Fibroblast of lung (primary cell): ENCODE data around the gene DNAJC3. TPM values are rescaled to one million over a fixed set of nuclear protein-coding genes. Genes with fewer than 3 reads are reported as not detected.
"Not testable (repeated sequence)": the region's sequence is repeated elsewhere in the genome, so short reads cannot be mapped to it uniquely, and the experiment has no call there.

Source experiments
- DNase-seq, 2 donors: peaks; one replicate each; pipeline versions ENCODE4 v3.0.0 to v3.0.0-alpha.2; 2010; ENCODE audit warnings: low read depth in 2 of 2
- H2AFZ ChIP-seq: 2 replicates; pipeline ENCODE4 v1.5.1; 2012; ENCODE audit warnings: low read length, control low read depth, inconsistent platforms
- H3K27ac ChIP-seq: 2 replicates; pipeline ENCODE4 v1.5.1; 2011; ENCODE audit warnings: low read length, control low read depth; ENCODE audit not compliant: insufficient read depth
- H3K27me3 ChIP-seq: 2 replicates; pipeline ENCODE4 v1.5.1; 2011; ENCODE audit warnings: mild to moderate bottlenecking, low read length; ENCODE audit not compliant: control insufficient read depth, insufficient read depth
- H3K36me3 ChIP-seq: 2 replicates; pipeline ENCODE4 v1.5.1; 2011; ENCODE audit warnings: low read length; ENCODE audit not compliant: control insufficient read depth, insufficient read depth
- H3K4me1 ChIP-seq: 2 replicates; pipeline ENCODE4 v1.5.1; 2011; ENCODE audit warnings: low read length; ENCODE audit not compliant: control insufficient read depth, insufficient read depth; ENCODE audit errors: extremely low read depth
- H3K4me2 ChIP-seq: 2 replicates; pipeline ENCODE4 v1.5.1; 2011; ENCODE audit warnings: low read length, control low read depth; ENCODE audit not compliant: insufficient read depth; ENCODE audit errors: extremely low read depth
- H3K4me3 ChIP-seq, 4 experiments: fragments of 200-600 bp in 1 of 4; sonication (generic) in 1 of 4; replicated peaks in 1 of 4; 2 replicates each; pipeline ENCODE4 v1.5.1; 2011 to 2016; ENCODE audit warnings: low read length in 4 of 4, low read depth in 3 of 4, mild to moderate bottlenecking in 3 of 4, control low read depth in 2 of 4, inconsistent platforms in 1 of 4, mixed read lengths in 1 of 4; ENCODE audit not compliant: insufficient read depth in 1 of 4; ENCODE audit errors: control extremely low read depth in 1 of 4
- H3K79me2 ChIP-seq: 2 replicates; pipeline ENCODE4 v1.5.1; 2012; ENCODE audit warnings: mild to moderate bottlenecking, low read length, inconsistent platforms; ENCODE audit not compliant: control insufficient read depth, insufficient read depth
- H3K9ac ChIP-seq: 2 replicates; pipeline ENCODE4 v1.5.1; 2011; ENCODE audit warnings: mild to moderate bottlenecking, low read length, control low read depth; ENCODE audit not compliant: insufficient read depth
- H3K9me3 ChIP-seq: 2 replicates; pipeline ENCODE4 v1.5.1; 2012; ENCODE audit warnings: low read depth, low read length; ENCODE audit not compliant: control insufficient read depth, insufficient read depth
- H4K20me1 ChIP-seq: 2 replicates; pipeline ENCODE4 v1.5.1; 2011; ENCODE audit warnings: low read length; ENCODE audit not compliant: control insufficient read depth, insufficient read depth; ENCODE audit errors: extremely low read depth
- EZH2 ChIP-seq: IDR thresholded peaks from 2 replicates; pipeline ENCODE4 v1.5.1; 2012; ENCODE audit warnings: low read length, control low read depth, mild to moderate bottlenecking; ENCODE audit errors: missing control alignments
- polyA plus RNA-seq, 2 donors: library from polyadenylated mRNA; depleted of rRNA in 1 of 2; stranded (reverse) in 1 of 2; unstranded in 1 of 2; fragments of >200 nt; gene quantifications; 2 replicates each; pipeline ENCODE4 v1.2.1, GENCODE V29; 2011 to 2012; ENCODE audit warnings: missing spikeins in 1 of 2
- total RNA-seq: library from RNA; depleted of rRNA; stranded (reverse); fragments of >200 nt; gene quantifications from 2 replicates; pipeline ENCODE4 v1.2.1, GENCODE V29; 2014
- TF ChIP-seq, protein P1 (sequence below), 2 donors: IDR thresholded peaks in 1 of 2; conservative IDR thresholded peaks in 1 of 2; 1 replicate in 1 of 2; 2 replicates in 1 of 2; pipeline ENCODE4 v1.5.1; 2011 to 2012; ENCODE audit warnings: low read length in 2 of 2, control low read depth in 1 of 2, inconsistent platforms in 1 of 2, low read depth in 1 of 2, mild to moderate bottlenecking in 1 of 2

DNAJC3 gene
- total and polyA plus RNA-seq, 2 donors (not counting 1 experiment from before 2014, with no cell fraction given), result 37.6 to 55.5 TPM

DNA sequence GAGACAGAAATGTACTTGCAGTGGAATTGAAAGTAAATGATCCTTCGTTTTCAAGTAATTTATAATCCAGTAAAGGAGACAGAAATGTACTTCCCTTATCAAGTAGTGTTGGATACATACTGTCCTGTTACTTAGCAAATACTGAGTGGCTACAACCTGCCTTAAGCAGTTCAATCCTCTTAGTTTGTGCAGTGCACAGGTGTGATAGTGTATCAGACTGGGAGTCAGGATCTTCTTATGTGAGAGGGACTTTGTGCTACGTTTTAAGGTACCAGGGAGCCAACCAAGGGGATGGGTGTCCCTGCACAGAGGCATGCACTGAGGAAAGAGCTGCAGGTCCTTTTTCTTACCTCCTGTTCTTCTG is 111.1 kb downstream of the DNAJC3 start:
- Histone ChIP-seq H3K27ac (no peak overlapping the region), H3K27me3 (no peaks in the 10 kb centered on the region), H2AFZ (no peak overlapping the region), H3K4me3 (no peak overlapping the region), H3K4me1 (peaks cover 13% of the 10 kb centered on the region), H3K79me2 (no peaks in the 10 kb centered on the region), H3K9ac (no peak overlapping the region), H4K20me1 (no peaks in the 10 kb centered on the region), H3K36me3 (peaks cover 4% of the 10 kb centered on the region), H3K4me2 (no peak overlapping the region), H3K9me3 (no peaks in the 10 kb centered on the region)
- TF ChIP-seq, protein P1, sequence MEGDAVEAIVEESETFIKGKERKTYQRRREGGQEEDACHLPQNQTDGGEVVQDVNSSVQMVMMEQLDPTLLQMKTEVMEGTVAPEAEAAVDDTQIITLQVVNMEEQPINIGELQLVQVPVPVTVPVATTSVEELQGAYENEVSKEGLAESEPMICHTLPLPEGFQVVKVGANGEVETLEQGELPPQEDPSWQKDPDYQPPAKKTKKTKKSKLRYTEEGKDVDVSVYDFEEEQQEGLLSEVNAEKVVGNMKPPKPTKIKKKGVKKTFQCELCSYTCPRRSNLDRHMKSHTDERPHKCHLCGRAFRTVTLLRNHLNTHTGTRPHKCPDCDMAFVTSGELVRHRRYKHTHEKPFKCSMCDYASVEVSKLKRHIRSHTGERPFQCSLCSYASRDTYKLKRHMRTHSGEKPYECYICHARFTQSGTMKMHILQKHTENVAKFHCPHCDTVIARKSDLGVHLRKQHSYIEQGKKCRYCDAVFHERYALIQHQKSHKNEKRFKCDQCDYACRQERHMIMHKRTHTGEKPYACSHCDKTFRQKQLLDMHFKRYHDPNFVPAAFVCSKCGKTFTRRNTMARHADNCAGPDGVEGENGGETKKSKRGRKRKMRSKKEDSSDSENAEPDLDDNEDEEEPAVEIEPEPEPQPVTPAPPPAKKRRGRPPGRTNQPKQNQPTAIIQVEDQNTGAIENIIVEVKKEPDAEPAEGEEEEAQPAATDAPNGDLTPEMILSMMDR (conservative IDR thresholded peaks at IDR 0.05 in 1 of 2, IDR thresholded peaks at IDR 0.05 in 1 of 2; ENCODE audit: low read depth in 1 of 2, low read length in 2 of 2), result no peak
- no peak for TF ChIP-seq EZH2
- DNase-seq, result no peak

DNA sequence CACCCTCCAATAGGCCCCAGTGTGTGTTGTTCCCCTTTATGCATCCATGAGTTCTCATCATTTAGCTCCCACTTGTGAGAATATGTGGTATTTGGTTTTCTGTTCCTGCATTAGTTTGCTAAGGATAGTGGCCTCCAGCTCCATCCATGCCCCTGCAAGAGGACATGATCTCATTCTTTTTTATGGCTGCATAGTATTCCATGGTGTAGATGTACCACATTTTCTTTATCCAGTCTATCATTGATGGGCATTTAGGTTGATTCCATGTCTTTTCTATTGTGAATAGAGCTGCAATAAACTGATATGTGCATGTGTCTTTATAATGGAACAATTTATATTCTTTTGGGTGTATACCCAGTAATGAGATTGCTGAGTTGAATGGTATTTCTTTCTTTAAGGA is 112.4 kb downstream of the DNAJC3 start:
- H2AFZ ChIP-seq, H4K20me1 ChIP-seq, H3K9me3 ChIP-seq, H3K36me3 ChIP-seq, H3K4me2 ChIP-seq, H3K79me2 ChIP-seq, H3K4me1 ChIP-seq, H3K9ac ChIP-seq, H3K27me3 ChIP-seq, DNase-seq, H3K27ac ChIP-seq, H3K4me3 ChIP-seq: not testable (repeated sequence)

DNA sequence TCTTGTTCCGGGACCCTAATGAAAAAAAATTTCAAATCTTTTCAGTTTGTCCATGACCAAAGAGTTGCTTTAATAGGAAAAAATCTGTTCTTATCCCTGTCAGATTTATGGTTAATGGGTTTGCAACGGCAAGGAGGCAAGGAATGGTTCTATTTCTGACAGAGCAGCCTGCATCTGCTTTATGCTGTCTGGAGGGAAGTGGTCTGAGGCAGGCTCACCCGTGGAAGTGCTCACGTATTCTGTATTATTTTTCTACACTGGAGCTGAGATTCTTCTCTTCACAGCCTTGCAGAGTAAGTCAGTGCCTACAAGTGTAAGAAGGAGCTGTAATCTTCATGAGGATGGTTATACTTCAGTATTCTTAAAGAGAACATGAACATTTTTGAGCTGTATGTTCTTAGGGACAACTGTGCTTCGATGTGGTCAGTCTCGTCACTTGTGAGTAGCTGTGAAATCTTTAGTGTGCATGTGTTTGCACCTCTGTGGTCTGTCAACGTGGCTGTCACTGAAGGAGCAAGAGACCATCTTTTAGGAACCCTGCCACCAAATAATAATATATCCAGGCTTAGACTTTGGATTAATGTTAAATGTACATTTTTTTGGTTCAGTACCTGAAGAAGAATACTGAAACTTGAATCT is 114.3 kb downstream of the DNAJC3 start:
- H3K4me1 ChIP-seq, result no peaks in the 10 kb centered on the region
- no peak overlapping the region for H2AFZ ChIP-seq
- H3K9ac ChIP-seq, result no peak overlapping the region
- H4K20me1 ChIP-seq, result no peaks in the 10 kb centered on the region
- TF ChIP-seq EZH2, result no peak
- TF ChIP-seq, protein P1 (conservative IDR thresholded peaks at IDR 0.05 in 1 of 2, IDR thresholded peaks at IDR 0.05 in 1 of 2; ENCODE audit: low read depth in 1 of 2, low read length in 2 of 2), result no peak
- H3K36me3 ChIP-seq, result peaks cover 4% of the 10 kb centered on the region
- no peak overlapping the region for H3K4me2 ChIP-seq
- no peaks in the 10 kb centered on the region for H3K79me2 ChIP-seq
- no peak overlapping the region for H3K27ac ChIP-seq
- no peaks in the 10 kb centered on the region for H3K27me3 ChIP-seq
- no peak for DNase-seq
- H3K4me3 ChIP-seq, result no peak overlapping the region
- H3K9me3 ChIP-seq, result no peaks in the 10 kb centered on the region
